ENCODE data around the gene FHIT.

FHIT gene

GRCh38 chr3:60096403-60096802, 1154.8 kb downstream of the FHIT start:
- TF ChIP-seq REST (IDR thresholded peaks at IDR 0.05; ENCODE audit: insufficient read depth in 1 of 2, low read depth in 2 of 2, low read length in 2 of 2) (no peak), SIN3A (IDR thresholded peaks at IDR 0.05; ENCODE audit: borderline replicate concordance, insufficient read depth, low read length) (no peak), TAF1 (IDR thresholded peaks at IDR 0.05; ENCODE audit: borderline replicate concordance, insufficient read depth, low read length) (no peak), FOXP2 (optimal IDR thresholded peaks at IDR 0.05; ENCODE audit: borderline replicate concordance, extremely low read depth, extremely low read length, insufficient read depth) (no peak), POLR2AphosphoS5 (IDR thresholded peaks at IDR 0.05; ENCODE audit: low read depth, low read length) (no peak)

- no peak for TF ChIP-seq REST (IDR thresholded peaks at IDR 0.05; ENCODE audit: insufficient read depth in 1 of 2, low read depth in 2 of 2, low read length in 2 of 2)
- no peak for TF ChIP-seq SIN3A (IDR thresholded peaks at IDR 0.05; ENCODE audit: borderline replicate concordance, insufficient read depth, low read length)
- TF ChIP-seq TAF1 (IDR thresholded peaks at IDR 0.05; ENCODE audit: borderline replicate concordance, insufficient read depth, low read length): no peak
- no peak for TF ChIP-seq POLR2AphosphoS5 (IDR thresholded peaks at IDR 0.05; ENCODE audit: low read depth, low read length)
- no peak for TF ChIP-seq FOXP2 (optimal IDR thresholded peaks at IDR 0.05; ENCODE audit: borderline replicate concordance, extremely low read depth, extremely low read length, insufficient read depth)
Observed at GRCh38 chr3:60095930-60096329, 1155.3 kb downstream of the FHIT start.

- no peak for TF ChIP-seq POLR2AphosphoS5 (IDR thresholded peaks at IDR 0.05; ENCODE audit: low read depth, low read length)
- TF ChIP-seq REST (IDR thresholded peaks at IDR 0.05; ENCODE audit: insufficient read depth in 1 of 2, low read depth in 2 of 2, low read length in 2 of 2): no peak
- no peak for TF ChIP-seq TAF1 (IDR thresholded peaks at IDR 0.05; ENCODE audit: borderline replicate concordance, insufficient read depth, low read length)
- TF ChIP-seq FOXP2 (optimal IDR thresholded peaks at IDR 0.05; ENCODE audit: borderline replicate concordance, extremely low read depth, extremely low read length, insufficient read depth): no peak
- no peak for TF ChIP-seq SIN3A (IDR thresholded peaks at IDR 0.05; ENCODE audit: borderline replicate concordance, insufficient read depth, low read length)
Observed at GRCh38 chr3:60095516-60095915, 1155.7 kb downstream of the FHIT start.

GRCh38 chr3:60094392-60094947, 1156.8 kb downstream of the FHIT start:
- TF ChIP-seq POLR2AphosphoS5 (IDR thresholded peaks at IDR 0.05; ENCODE audit: low read depth, low read length): no peak
- TF ChIP-seq REST (IDR thresholded peaks at IDR 0.05; ENCODE audit: insufficient read depth in 1 of 2, low read depth in 2 of 2, low read length in 2 of 2): no peak
- no peak for TF ChIP-seq SIN3A (IDR thresholded peaks at IDR 0.05; ENCODE audit: borderline replicate concordance, insufficient read depth, low read length)
- no peak for TF ChIP-seq TAF1 (IDR thresholded peaks at IDR 0.05; ENCODE audit: borderline replicate concordance, insufficient read depth, low read length)
- no peak for TF ChIP-seq FOXP2 (optimal IDR thresholded peaks at IDR 0.05; ENCODE audit: borderline replicate concordance, extremely low read depth, extremely low read length, insufficient read depth)
